ENCODE results near the gene UTS2R. TPM values are rescaled to one million over a fixed set of nuclear protein-coding genes. Genes with fewer than 3 reads are reported as not detected.

The UTS2R gene
- polyA plus RNA-seq, 1 experiment, result not detected

DNA sequence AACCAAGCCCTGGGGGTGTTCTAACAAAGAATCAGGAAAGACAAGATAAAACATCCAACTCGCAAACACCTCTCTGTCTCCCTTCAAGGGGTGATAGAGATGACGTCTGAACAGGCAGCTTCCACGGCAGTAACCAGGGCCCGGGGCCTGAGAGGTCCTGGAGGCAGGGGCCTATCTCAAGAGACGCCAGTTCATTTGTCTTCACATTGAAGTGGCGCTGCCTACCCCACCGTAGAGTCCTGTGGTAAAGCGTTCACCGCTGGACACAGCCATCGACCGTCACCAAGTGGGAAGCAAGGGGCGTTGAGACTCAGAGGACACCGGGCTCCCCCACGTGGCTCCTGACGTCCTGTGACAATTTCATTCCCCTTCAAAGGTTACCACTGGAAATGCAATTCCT is 21.4 kb downstream of the UTS2R start:
- POLR2A ChIA-PET, result no interaction called here

DNA sequence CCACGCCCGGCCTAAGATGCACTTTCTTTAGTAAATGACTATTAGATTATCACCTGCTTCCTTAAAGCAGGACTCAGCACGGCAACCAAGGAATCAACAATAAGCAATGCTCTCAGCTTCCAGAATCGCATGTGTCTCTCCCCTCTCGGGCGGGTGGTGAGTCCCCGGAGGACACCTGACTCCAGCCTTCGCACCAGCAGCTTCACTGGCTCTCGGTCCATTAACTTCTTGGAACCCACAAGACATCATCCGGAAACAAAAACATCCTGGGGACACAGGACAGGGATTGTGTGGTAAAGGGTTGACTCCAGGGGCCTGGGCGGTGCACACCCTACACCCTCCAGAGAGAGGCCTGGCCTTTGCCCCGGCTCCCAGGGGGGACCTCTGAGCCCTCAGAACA is 22.7 kb downstream of the UTS2R start:
- no peak for DNase-seq (ENCODE audit: low read depth, low spot score)
- H3K9me3 ChIP-seq (ENCODE audit: control insufficient read depth, insufficient read depth, low read length), result no peaks in the 10 kb centered on the region; the same call in 1 of the 2 replicates
- TF ChIP-seq CTCF (IDR thresholded peaks at IDR 0.05; ENCODE audit: low read depth, low read length), result no peak
- H3K27me3 ChIP-seq (ENCODE audit: control insufficient read depth, insufficient read depth, low read length), result no peaks in the 10 kb centered on the region
- H3K4me3 ChIP-seq (ENCODE audit: low read depth, low read length), result no peak overlapping the region
- CTCF ChIA-PET, result no interaction called here
- POLR2A ChIA-PET, result no interaction called here
- no peak overlapping the region for H3K27ac ChIP-seq (ENCODE audit: low read depth, low read length)

More for the DNA sequence above, 21.4 kb downstream of the UTS2R start:
- CTCF ChIA-PET, result no interaction called here
- H3K27me3 ChIP-seq (ENCODE audit: control insufficient read depth, insufficient read depth, low read length), result no peaks in the 10 kb centered on the region
- no peak for DNase-seq (ENCODE audit: low read depth, low spot score)
- no peak for TF ChIP-seq CTCF (IDR thresholded peaks at IDR 0.05; ENCODE audit: low read depth, low read length)
- H3K27ac ChIP-seq (ENCODE audit: low read depth, low read length), result no peak overlapping the region
- H3K4me3 ChIP-seq (ENCODE audit: low read depth, low read length), result no peak overlapping the region
- no peaks in the 10 kb centered on the region; the same call in 1 of the 2 replicates for H3K9me3 ChIP-seq (ENCODE audit: control insufficient read depth, insufficient read depth, low read length)

- H3K27ac ChIP-seq (ENCODE audit: low read depth, low read length), result peak overlapping the region; percentile 68
- H3K4me3 ChIP-seq (ENCODE audit: low read depth, low read length), result no peak overlapping the region
Observed at GRCh38 chr17:82396601-82397435, 25.3 kb downstream of the UTS2R start.

DNA sequence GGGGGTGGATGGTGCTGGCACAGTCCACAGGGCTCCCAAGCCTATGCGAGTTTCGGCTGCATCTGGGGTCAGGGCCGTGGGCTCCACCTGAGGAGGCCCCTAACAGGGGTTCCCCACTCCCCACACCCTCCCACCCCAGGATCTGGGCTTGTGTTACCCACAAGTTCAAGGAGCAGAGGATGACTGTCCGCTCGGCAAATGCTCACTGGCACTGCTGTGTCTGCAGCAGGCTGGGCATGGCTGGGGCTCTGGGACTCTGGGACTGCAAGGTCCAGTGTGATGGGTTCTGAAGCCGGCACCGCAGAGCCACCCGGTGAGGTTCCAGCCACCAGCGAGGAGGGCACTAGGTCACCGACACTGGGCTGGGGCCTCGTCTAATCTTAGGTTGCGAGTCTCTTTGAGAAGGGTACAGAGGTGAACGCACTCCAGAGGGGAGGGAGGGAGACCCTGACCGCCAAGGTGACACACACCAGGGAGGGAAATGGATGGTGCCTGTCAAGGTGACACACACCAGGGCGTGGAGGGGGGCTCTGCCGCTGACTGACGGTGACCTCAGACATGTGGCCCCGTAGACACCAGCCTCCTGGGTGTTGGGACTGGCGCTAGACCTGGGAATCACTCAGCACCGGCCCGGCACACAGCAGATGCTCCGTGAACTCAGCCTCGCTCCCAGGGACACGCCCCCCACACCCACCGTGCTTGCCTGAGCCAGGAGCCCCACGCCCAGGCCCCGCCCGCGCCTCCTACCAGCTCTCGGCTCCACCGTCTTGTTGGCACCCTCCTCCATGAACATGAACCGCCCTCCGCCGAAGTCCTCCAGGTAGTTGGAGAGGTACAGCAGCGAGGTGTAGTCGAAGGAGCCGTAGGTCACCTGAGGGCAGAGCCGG is 26.1 kb downstream of the UTS2R start:
- no peaks in the 10 kb centered on the region; the same call in 1 of the 2 replicates for H3K9me3 ChIP-seq (ENCODE audit: control insufficient read depth, insufficient read depth, low read length)
- POLR2A ChIA-PET, result no interaction called here
- no peak overlapping the region for H3K4me3 ChIP-seq (ENCODE audit: low read depth, low read length)
- CTCF ChIA-PET, result no interaction called here
- no peak overlapping the region for H3K27ac ChIP-seq (ENCODE audit: low read depth, low read length)
- no peaks in the 10 kb centered on the region for H3K27me3 ChIP-seq (ENCODE audit: control insufficient read depth, insufficient read depth, low read length)
- DNase-seq (ENCODE audit: low read depth, low spot score), result no peak
- no peak for TF ChIP-seq CTCF (IDR thresholded peaks at IDR 0.05; ENCODE audit: low read depth, low read length)

More at GRCh38 chr17:82396601-82397435, 25.3 kb downstream of the UTS2R start:
- no peak for TF ChIP-seq CTCF (IDR thresholded peaks at IDR 0.05; ENCODE audit: low read depth, low read length)
- Histone ChIP-seq H3K27me3 (ENCODE audit: control insufficient read depth, insufficient read depth, low read length) (no peaks in the 10 kb centered on the region), H3K9me3 (ENCODE audit: control insufficient read depth, insufficient read depth, low read length) (no peaks in the 10 kb centered on the region; the same call in 1 of the 2 replicates)
- DNase-seq (ENCODE audit: low read depth, low spot score), result peak; percentile 62
- ChIA-PET CTCF (no interaction called here), POLR2A (no interaction called here)
